GM21737 (cell line): Measurements from ENCODE around the gene OBSCN.

Experiments used
- ATAC-seq: cut with Tn5 transposase; IDR thresholded peaks from one replicate; pipeline ENCODE4 v1.9.1; 2021; ENCODE audit warnings: mild to moderate bottlenecking, moderate library complexity; ENCODE audit not compliant: unreplicated experiment

The OBSCN gene

DNA sequence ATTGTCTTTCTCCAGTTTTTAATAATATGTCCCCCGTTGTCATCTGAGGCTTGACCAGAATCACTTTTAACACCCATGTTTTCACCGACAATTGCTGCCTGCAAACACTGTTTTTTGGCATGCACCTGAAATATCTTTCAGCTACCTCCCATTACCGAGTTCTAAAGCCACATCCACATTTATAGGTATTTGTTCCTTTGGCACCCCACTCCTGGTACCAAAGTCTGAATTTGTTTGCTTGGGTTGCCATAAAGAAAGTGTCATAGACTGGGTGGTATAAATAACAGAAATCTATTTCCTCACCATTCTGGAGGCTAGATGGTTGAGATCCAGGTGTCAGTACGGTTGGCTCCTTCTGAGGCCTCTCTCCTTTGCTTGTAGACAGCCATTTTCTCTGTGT lies 94.2 kb downstream of the OBSCN start:
- ATAC-seq: no peak

DNA sequence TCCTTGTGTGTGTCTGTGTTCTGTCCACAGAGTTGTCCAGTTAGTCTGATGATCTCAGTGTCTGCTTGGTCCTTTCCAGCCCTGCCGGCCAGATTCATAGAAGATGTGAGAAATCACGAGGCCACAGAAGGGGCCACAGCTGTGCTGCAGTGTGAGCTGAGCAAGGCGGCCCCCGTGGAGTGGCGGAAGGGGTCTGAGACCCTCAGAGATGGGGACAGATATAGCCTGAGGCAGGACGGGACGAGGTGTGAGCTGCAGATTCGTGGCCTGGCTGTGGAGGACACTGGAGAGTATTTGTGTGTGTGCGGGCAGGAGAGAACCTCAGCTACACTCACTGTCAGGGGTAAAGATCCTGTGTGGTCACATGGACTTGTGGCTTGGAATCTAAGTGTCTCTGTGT lies 95.8 kb downstream of the OBSCN start:
- no peak for ATAC-seq

DNA sequence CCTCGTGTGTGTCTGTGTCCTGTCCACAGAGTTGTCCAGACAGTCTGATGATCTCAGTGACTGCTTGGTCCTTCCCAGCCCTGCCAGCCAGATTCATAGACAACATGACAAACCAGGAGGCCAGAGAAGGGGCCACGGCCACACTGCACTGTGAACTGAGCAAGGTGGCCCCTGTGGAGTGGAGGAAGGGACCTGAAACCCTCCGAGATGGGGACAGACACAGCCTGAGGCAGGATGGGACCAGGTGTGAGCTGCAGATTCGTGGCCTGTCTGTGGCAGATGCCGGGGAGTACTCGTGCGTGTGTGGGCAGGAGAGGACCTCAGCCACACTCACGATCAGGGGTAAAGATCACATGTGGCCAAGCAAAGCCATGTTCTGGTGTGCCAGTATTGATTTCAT lies 96.4 kb downstream of the OBSCN start:
- no peak for ATAC-seq

DNA sequence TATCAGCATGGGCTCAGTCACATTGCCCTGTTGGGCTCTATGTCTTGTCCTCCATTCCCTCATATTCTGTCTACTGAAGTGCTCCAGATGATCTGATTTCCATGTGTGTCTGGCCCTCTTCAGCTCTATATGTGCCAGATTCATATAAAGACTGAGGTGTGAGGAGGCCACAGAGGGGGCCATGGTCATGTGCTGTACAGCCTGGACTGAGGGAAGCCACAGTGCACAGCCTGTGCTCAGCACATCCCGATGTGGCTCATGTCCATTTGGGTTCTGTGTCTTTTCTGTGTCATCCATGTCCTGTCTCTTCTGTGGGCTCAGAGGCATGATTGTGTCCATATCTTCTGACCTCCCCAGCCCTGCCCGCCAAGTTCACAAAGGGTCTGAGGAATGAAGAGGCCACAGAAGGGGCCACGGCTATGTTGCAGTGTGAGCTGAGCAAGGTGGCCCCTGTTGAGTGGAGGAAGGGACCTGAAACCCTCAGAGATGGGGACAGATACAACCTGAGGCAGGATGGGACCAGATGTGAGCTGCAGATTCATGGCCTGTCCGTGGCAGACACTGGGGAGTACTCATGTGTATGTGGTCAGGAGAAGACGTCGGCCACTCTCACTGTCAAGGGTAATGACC lies 97.0 kb downstream of the OBSCN start:
- ATAC-seq: no peak

DNA sequence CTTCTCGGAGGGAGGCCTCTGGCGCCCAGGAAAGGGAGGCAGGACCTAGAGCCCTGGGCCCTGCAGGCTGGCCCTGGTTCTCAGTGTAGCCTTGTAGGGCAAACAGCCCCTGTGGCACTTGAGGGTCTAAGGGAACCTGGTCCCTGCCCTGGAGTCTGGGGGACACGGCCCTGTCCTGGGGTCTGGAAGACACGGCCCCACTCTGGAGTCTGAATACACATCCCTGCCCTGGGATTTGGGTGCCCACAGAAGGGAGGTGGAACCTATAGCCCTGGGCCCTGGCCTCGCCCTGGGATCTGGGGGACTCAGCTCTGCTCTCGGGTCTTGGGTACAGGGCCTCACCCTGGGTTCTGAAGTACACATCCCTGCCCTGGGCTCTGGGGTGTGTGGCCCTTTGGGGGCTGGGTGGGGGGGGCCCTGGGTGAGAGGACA lies 97.9 kb downstream of the OBSCN start:
- ATAC-seq: no peak

DNA sequence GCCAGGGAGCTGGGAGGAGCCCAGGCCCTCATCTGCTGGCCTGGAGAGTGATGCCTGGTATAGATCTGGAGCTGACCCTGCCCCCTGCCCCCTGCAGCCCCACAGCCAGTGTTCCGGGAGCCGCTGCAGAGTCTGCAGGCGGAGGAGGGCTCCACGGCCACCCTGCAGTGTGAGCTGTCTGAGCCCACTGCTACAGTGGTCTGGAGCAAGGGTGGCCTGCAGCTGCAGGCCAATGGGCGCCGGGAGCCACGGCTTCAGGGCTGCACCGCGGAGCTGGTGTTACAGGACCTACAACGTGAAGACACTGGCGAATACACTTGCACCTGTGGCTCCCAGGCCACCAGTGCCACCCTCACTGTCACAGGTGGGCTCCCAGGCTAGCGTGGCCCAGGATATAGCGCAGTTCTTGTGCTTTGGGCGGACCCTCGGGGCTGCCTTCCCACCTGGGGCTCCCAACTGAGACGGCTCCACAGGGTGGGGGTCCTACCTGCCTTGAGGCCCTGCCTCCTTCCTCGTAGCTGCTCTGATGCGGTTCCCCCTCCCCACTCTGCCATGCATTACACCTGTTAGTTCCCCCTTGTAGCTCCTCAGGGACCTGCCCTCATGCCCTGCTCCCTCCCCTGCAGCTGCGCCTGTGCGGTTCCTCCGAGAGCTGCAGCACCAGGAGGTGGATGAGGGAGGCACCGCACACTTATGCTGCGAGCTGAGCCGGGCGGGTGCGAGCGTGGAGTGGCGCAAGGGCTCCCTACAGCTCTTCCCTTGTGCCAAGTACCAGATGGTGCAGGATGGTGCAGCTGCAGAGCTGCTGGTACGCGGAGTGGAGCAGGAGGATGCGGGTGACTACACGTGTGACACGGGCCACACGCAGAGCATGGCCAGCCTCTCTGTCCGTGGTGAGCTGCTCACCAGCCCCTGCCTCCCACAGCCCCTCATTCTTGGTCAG lies 98.7 kb downstream of the OBSCN start:
- ATAC-seq: no peak

DNA sequence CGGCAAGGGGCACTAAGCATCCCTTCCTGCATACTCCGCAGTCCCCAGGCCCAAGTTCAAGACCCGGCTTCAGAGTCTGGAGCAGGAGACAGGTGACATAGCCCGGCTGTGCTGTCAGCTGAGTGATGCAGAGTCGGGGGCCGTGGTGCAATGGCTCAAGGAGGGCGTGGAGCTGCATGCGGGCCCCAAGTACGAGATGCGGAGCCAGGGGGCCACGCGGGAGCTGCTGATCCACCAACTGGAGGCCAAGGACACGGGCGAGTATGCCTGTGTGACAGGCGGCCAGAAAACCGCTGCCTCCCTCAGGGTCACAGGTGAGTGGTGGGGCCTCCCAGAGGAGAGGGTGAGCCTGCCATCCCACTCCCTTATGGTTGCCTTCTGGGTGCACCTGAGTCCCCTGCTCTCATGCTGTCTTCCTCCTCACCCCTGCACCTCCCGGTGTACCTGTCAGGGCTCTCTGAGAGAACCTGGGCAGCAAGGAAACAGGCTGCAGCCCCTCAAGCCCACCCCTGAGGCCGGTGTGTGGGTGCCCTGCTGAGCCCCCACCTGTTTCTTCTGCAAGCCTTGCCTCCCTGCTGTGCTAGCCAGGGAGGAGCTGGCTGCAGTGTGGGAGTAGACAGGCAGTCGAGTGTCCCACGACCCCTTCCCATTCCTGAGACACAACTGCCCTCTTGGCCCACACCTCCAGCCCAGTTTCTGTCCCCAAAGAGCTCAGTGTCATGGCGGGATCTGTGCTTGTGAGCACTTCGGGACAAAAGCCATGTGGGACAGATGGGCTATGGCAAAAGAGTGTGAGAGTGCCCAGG lies 99.6 kb downstream of the OBSCN start:
- no peak for ATAC-seq

DNA sequence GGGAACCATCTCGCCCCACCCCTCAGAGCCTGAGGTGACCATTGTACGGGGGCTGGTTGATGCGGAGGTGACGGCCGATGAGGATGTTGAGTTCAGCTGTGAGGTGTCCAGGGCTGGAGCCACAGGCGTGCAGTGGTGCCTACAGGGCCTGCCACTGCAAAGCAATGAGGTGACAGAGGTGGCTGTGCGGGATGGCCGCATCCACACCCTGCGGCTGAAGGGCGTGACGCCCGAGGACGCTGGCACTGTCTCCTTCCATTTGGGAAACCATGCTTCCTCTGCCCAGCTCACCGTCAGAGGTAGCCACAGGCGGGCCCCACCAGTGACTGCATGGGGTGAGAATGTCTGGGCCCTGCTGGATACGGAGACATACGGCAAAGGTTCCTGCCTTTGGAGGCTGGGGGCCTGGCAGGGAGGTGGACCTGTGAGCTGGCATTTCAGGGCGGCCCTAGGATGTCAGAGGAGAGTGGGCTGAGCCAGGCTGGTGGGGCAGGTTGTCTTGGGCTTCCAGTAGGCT lies 100.3 kb downstream of the OBSCN start:
- no peak for ATAC-seq

DNA sequence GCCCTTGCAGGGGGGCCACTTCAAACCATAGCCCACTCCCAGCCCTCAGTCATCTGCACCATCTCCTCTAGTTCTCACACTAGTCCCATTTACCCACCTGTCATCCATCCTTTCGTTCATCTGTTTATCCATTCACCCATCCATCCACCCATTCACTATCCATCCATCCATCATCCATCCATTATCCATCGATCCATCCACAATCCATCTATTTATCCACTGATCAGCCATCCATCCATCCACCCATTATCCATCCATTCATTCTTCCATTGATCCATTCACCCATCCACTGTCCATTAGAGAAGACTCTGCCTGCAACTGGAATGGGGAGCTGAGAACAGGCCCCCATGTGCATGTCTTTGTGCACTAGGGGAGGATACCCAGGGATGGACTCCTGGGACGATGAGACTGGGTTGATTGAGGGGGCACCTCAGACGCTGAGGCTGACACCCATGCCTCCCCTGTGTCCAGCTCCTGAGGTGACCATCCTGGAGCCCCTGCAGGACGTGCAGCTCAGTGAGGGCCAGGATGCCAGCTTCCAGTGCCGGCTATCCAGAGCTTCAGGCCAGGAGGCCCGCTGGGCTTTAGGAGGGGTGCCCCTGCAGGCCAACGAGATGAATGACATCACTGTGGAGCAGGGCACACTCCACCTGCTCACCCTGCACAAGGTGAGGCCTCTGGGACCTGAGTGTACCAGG lies 100.9 kb downstream of the OBSCN start:
- ATAC-seq: no peak

DNA sequence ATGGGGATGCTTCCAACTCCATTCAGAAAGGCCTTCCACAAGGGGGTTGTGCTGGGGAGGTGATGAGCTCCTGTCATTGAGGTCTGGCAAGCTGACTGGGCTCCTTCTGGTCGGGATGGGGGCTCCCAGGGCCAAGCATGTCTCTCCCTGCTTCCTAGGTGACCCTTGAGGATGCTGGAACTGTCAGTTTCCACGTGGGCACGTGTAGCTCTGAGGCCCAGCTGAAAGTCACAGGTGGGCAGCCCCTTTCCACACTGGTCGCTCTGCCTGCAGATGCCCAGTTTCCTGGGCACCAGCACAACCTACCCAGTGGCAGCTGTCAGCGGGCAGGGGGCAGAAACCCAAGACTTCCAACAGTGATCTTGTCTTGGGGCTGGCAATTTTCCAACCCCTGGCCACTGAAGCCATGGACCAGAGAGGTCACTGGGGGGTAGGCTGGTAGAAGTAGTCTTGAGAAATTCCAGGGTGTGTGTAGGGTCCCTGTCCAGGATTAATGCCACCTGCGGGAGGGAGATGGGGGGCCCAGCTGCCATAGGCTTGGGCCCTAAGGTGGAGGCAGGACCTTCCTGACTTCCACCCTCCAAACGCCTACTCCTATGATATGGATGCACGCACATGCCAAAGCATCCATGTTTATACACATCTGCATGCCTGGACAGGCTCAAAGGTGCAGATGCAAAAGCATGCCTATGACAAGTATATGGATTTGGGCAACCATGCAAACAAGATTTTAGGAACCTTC lies 101.7 kb downstream of the OBSCN start:
- ATAC-seq: no peak

DNA sequence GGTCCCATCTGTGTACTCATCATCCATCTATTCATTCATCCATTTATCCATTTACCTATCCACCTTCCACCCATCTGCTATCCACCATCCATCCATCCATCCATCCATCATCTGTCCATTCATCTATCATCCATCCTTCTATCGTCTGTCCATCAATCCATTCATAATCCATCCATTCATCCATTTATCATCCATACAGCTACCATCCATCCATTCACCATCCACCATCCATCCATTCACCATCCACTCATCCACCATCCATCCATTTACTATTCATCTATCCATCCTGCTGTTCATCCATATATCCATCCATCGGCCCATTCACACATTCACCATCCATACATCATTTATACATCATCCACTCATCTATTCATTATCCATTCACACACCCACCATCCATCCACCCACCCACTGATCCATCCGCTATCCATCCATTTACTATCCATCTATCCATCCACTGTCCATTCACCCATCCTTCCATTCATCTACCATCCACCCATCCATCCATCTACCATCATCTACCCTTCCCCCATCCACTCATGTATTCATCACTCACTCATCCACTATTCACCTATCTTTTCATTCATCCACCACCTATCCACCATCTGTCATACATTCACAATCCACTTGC lies 102.4 kb downstream of the OBSCN start:
- ATAC-seq: no peak

DNA sequence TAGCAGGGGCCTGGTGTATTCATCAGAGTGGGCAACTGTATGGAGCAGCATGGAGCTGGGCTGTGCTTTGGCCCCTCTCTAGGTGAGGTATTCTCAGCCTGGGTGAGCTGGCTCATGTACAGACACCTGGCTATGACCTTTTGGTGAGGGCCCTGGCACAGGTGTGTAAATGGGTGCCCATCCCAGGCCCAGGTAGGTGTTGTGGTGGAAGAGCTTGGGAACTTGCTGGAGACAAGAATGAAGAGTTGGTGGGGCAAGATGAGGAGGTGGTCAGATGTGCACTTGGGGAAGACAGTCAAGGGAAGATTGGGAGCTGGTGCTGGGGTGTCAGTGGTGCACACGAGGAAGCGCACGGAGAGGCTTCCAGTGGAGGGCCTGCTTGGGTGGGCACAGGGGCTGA lies 103.2 kb downstream of the OBSCN start:
- ATAC-seq: no peak

DNA sequence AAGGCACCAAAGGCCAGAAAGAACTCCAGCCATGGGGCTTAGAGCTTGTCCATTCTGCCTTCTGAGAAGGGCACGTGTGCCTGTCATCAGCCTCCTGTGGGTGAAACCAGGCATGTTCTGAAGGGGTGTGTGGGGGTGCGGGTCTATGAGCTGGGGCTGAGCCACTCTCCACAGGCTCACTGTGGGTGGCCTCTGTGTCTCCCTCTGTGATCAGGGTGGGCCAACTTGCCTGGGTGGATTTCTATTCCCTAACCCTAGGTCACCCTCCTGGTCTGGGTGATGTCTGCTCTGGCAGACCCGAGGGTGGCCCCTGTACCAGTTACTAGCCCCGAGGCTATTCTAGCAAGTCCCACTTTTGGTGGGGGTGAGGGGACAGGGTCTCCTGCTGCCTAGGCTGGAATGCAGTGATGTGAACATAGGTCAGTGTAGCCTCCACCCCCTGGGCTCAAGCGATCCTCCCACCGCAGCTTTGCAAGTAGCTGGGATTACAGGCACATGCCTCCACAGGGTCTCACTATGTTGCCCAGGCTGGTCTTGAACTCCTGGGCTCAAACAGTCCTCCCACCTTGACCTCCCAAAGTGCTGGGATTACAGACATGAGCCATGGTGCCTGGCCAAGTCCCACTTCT lies 104.4 kb downstream of the OBSCN start:
- no peak for ATAC-seq

DNA sequence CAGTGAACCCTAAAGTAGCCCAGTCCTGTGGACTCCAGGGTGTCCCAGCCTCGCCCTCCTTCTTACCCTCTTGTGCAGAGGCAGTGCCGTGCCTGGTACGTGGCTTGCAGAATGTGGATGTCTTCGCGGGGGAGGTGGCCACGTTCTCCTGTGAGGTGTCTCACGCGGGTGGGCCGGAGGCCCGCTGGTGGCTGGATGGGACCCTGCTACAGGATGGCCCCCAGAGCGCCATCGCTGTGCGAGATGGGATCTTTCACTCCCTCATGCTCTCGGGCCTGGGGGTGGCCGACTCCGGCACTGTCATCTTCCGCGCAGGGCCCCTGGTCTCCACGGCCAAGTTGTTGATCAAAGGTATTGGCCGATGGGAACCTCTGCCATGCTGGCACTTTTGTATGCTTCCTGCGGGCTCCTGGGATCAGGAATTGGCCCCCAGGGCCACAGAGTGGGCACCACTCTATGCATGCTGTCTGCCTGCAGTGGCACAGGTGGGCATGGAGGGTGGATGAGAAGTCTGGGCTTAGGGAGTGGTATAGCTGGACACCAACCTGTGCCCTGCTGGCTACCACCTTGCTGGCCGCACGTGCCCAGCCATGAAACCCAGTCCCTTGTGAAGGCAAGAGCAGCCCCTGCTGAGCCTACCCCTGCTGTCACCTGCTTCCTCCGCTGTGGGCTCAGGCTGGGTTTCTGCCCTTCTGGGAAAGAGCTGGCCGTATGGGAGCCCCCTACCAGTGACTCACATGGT lies 105.9 kb downstream of the OBSCN start:
- ATAC-seq: no peak

DNA sequence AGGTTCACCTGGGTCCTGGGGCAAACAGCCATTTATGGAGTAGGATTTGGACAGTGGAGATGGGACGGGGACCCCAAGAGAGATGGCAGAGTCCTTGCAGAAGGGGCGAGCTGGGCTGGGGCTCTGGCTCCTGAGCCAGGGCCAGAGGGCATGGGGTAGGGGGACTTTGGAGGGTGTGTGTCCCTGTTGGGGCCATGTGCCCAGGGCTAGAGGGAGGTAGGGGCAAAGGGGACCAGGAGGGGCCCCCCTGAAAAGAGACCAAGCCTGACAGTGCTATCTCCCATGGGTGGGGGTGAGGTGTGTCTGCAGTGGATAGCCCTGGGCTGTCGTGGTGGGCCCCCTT lies 106.4 kb downstream of the OBSCN start:
- no peak for ATAC-seq

DNA sequence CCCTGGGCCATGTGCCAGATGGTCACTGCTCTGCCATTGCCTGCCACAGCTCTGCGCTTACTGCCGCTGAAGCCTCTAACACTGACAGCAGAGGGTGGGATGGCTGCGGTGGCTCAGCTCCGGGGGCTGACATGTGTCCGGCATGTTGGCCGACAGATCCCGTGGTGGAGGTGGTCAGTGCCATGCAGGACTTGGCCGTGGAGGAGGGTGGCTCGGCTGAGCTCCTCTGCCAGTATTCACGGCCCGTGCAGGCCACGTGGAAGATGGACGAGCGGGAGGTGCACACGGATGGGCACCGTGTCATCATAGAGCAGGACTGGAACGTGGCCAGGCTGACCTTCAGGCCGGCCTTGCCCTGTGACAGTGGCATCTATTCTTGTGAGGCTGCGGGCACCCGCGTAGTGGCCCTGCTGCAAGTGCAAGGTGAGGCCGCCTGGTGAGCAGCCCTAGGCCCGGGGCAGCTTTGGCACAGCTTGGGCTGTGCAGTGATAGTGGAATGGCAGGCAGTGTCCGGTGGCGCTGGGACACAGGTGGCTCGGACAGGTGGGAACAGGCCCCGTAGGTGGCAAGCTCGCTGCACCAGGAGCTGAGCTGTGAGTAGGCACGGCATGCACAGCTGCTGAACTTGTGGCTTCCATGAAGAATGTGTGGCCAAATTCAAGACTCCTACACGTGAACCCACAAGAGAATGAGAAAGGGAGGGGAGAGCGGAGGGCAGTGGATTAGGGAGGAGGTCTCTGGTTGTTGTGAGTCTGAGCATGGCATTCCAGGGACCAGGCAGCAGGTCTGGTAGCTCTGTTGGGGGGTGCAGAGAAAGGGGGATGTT lies 107.0 kb downstream of the OBSCN start:
- ATAC-seq: no peak

DNA sequence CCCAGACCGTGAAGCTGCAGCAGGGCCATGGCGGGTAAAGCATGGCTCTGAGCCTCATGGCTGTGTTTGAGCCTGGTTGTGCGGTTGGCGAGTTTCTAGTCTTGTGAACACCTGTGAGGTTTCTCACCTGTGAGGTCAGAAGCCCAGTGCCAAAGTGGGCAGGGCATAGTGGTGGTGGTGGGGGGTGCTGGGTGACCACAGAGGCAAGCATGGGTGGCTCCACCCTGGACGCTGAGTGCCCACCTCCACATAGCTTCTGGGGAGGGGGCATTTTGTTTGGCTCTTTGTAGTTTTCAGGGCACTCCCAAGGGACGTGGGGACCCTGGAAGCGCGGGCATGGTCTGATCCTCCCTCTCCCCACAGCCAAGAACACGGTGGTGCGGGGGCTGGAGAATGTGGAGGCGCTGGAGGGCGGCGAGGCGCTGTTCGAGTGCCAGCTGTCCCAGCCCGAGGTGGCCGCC lies 107.7 kb downstream of the OBSCN start:
- ATAC-seq: no peak
